Measurements from ENCODE around the gene IPMK.

IPMK gene

GRCh38 chr10:58150290-58150689 is 117.4 kb downstream of the IPMK start:
- TF ChIP-seq TAF1 (IDR thresholded peaks at IDR 0.05; ENCODE audit: borderline replicate concordance, insufficient read depth, low read length) (no peak), POLR2AphosphoS5 (IDR thresholded peaks at IDR 0.05; ENCODE audit: low read depth, low read length) (no peak)

GRCh38 chr10:58143944-58144343 is 123.8 kb downstream of the IPMK start:
- TF ChIP-seq POLR2AphosphoS5 (IDR thresholded peaks at IDR 0.05; ENCODE audit: low read depth, low read length) = no peak
- no peak for TF ChIP-seq REST (IDR thresholded peaks at IDR 0.05; ENCODE audit: insufficient read depth in 1 of 2, low read depth in 2 of 2, low read length in 2 of 2)
- no peak for TF ChIP-seq FOXP2 (optimal IDR thresholded peaks at IDR 0.05; ENCODE audit: borderline replicate concordance, extremely low read depth, extremely low read length, insufficient read depth)
